Spleen (tissue), 11 donors: ENCODE results near the gene AQR. TPM values are rescaled to one million over a fixed set of nuclear protein-coding genes. Genes with fewer than 3 reads are reported as not detected.
A peak's percentile ranks its signal among the peaks of the same experiment; 100 is the strongest.

Experiments used
- DNase-seq: peaks from one replicate; pipeline ENCODE4 v3.0.0-alpha.2; 2020
- H3K27ac ChIP-seq, 8 donors: fragments of 200-600 bp; sonication (generic) in 7 of 8; 1 replicate in 4 of 8; 2 replicates in 4 of 8; pipeline versions ENCODE4 v1.5.0 to v1.8.0; 2016 to 2021; ENCODE audit warnings: inconsistent platforms in 4 of 8, mild to moderate bottlenecking in 4 of 8, moderate library complexity in 1 of 8
- H3K27me3 ChIP-seq, 7 donors: fragments of 200-600 bp; sonication (generic) in 6 of 7; replicated peaks in 1 of 7; 1 replicate in 4 of 7; 2 replicates in 3 of 7; pipeline versions ENCODE4 v1.5.0 to v1.8.0; 2016 to 2021; ENCODE audit warnings: inconsistent platforms in 3 of 7, mild to moderate bottlenecking in 1 of 7
- H3K36me3 ChIP-seq, 6 donors: fragments of 200-600 bp; sonication (generic) in 5 of 6; 1 replicate in 4 of 6; 2 replicates in 2 of 6; pipeline versions ENCODE4 v1.5.0 to v1.8.0; 2016 to 2021; ENCODE audit warnings: inconsistent platforms in 2 of 6
- H3K4me1 ChIP-seq, 6 donors: fragments of 200-600 bp; sonication (generic) in 5 of 6; 1 replicate in 3 of 6; 2 replicates in 3 of 6; pipeline versions ENCODE4 v1.5.0 to v1.8.0; 2016 to 2021; ENCODE audit warnings: inconsistent platforms in 3 of 6
- H3K4me3 ChIP-seq, 8 donors: fragments of 200-600 bp; sonication (generic) in 7 of 8; 1 replicate in 4 of 8; 2 replicates in 4 of 8; pipeline versions ENCODE4 v1.5.0 to v1.8.0; 2016 to 2021; ENCODE audit warnings: inconsistent platforms in 4 of 8, mild to moderate bottlenecking in 4 of 8, moderate library complexity in 2 of 8
- H3K9me3 ChIP-seq, 8 donors: fragments of 200-600 bp; sonication (generic) in 7 of 8; 1 replicate in 4 of 8; 2 replicates in 4 of 8; pipeline versions ENCODE4 v1.5.0 to v1.8.0; 2016 to 2021; ENCODE audit warnings: inconsistent platforms in 4 of 8
- POLR2A ChIP-seq, 3 donors: fragments of 450-650 bp; IDR thresholded peaks; one replicate each; pipeline ENCODE4 v1.5.1; 2017; ENCODE audit warnings: antibody characterized with exemption in 3 of 3, mild to moderate bottlenecking in 1 of 3
- POLR2AphosphoS5 ChIP-seq, 3 donors: sonication (generic); formaldehyde crosslinking; IDR thresholded peaks; one replicate each; pipeline ENCODE4 v1.5.1; 2017; ENCODE audit warnings: antibody characterized with exemption in 3 of 3
- WGBS, 5 donors: extraction: QIAGEN DNeasy Blood & Tissue Kit in 3 of 5; methylation state at CpG; one replicate each; pipeline versions ENCODE4 v1.1.5 to v1.1.7; 2013 to 2018; 5-methylcytosine and 5-hydroxymethylcytosine counted together
- intact Hi-C: fragments of 100-400 bp; cut with DNase I; formaldehyde crosslinking; loops from one replicate; pipeline ENCODE4 v1.15.0; 2023; ENCODE audit warnings: low total_unique reads
- polyA plus RNA-seq, 3 donors: library from polyadenylated mRNA; stranded (reverse); fragments of 200-250 nt; gene quantifications; one replicate each; pipeline ENCODE4 v1.2.1, GENCODE V29; 2013
- total RNA-seq, 7 donors: library from RNA; depleted of rRNA in 3 of 7; stranded (reverse); fragments of >200 nt in 3 of 7; fragmentation: NEBNext Ultra II Directional in 4 of 7; extraction: Animal tissue kit (Norgen Biotek cat#: 25700) in 4 of 7; gene quantifications; one replicate each; pipeline versions ENCODE4 v1.1.0 to v1.2.1, GENCODE V29; 2016 to 2021
- TF ChIP-seq, protein P1 (sequence below), 11 experiments: fragments of 200-600 bp in 7 of 11; fragments of 450-650 bp in 4 of 11; sonication (generic) in 4 of 11; IDR thresholded peaks in 8 of 11; conservative IDR thresholded peaks in 3 of 11; 1 replicate in 7 of 11; 2 replicates in 4 of 11; pipeline versions ENCODE4 v1.4.0 to v1.8.0; 2016 to 2021; ENCODE audit warnings: antibody characterized with exemption in 11 of 11, inconsistent platforms in 4 of 11, mild to moderate bottlenecking in 1 of 11
- donor health status: healthy with polysubstance abuse.
- donor health status: DM: no; HTN: no; CAD: no; lungs with moderate emphysema.
- donor health status: DM: no; HTN: no; CAD: no.
- donor health status: Bipolar disorder and iron deficiency.
- donor health status: healthy.
- donor health status: DM: no; HTN: no; CAD: no.
- donor health status: DM: yes; HTN: yes; CAD: no.

AQR gene
- total and polyA plus RNA-seq, 10 donors = 10.0 to 38.2 (median 32.7) TPM

DNA sequence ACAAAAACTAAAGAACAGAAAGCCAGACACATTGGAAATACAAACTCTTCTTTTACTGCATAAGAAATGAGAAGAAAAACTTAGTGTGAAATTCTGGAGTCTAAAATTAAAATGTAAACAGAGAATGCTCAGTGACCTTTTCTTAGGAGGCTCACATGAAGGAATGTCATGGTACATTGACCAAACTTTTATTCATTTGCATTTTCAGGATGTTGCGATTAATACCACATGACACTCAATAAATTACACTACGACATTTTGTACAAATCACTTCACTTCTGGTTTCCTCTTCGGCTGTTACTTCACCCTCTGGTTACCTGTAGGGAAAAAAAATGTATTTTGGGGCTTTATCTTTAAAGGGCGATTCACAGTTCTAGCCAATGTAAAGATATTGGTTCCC is 117.8 kb downstream of the AQR start:
- DNase-seq = no peak
- H3K4me1 ChIP-seq = peaks cover 0 to 20% (median 8%) of the 10 kb centered on the region in 6 donors
- no peaks in the 10 kb centered on the region for H3K9me3 ChIP-seq
- no peak for TF ChIP-seq POLR2A (IDR thresholded peaks at IDR 0.05)
- WGBS, 5 donors = 52 to 64% (median 58%) methylated on average over 4 of the region's 4 CpGs
- H3K27ac ChIP-seq = peak overlapping the region in 1 of 8 donors; percentile 1
- intact Hi-C loops = no loop called here
- H3K4me3 ChIP-seq = no peak overlapping the region
- no peaks in the 10 kb centered on the region for H3K27me3 ChIP-seq
- H3K36me3 ChIP-seq = peaks cover 0 to 26% (median 14%) of the 10 kb centered on the region in 6 donors

DNA sequence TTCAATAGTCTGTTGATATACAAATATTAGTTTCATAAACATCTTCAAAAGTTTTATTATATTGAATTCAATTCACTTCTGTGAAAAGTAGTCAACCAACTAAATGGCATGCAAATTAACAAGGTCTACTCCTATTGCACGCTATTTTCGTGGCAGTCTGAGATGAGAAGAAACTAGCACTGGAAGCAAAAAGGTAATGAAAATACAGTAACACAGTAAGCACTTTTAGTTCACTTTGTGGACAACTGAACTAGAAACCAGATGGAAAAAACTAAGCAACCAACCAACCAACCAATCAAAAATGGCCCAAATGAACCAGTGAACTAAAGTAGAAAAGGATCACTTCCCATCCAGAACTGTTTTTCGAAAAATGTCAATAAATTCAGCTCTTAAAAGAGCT is 118.5 kb downstream of the AQR start:
- DNase-seq = no peak
- 81 to 90% (median 85%) methylated on average over 3 of the region's 3 CpGs for WGBS, 5 donors
- H3K27ac ChIP-seq = no peak overlapping the region

DNA sequence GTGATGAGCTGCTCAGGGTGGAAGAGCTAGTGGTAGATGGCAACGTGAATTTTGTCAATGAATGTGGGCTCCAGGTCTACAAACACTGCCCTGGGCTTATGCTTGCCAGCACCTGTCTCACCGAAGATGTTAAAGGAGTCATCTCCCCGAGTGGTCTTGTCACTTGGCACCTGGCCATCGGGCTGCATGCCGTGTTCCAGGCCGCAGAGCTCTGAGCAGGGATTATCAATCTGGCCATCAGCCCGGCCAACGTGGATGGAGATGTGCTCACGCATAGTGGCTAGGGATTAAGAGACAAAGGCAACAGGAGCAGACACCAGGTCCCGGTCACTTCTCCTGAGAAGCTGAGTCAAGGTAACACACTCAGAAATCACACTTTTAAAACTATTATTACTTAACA is 119.4 kb downstream of the AQR start:
- Histone ChIP-seq H3K27me3 (no peaks in the 10 kb centered on the region), H3K36me3 (peaks cover 0 to 10% (median 3%) of the 10 kb centered on the region in 6 donors), H3K4me3 (no peak overlapping the region), H3K9me3 (no peaks in the 10 kb centered on the region), H3K4me1 (peaks cover 0 to 11% (median 0%) of the 10 kb centered on the region in 6 donors), H3K27ac (no peak overlapping the region)
- DNase-seq = no peak
- WGBS, 5 donors = 82 to 94% (median 83%) methylated on average over 10 of the region's 10 CpGs
- TF ChIP-seq POLR2AphosphoS5 (IDR thresholded peaks at IDR 0.05) (peak in 1 of 3 donors; percentile 33), POLR2A (IDR thresholded peaks at IDR 0.05) (no peak)
- TF ChIP-seq, protein P1, sequence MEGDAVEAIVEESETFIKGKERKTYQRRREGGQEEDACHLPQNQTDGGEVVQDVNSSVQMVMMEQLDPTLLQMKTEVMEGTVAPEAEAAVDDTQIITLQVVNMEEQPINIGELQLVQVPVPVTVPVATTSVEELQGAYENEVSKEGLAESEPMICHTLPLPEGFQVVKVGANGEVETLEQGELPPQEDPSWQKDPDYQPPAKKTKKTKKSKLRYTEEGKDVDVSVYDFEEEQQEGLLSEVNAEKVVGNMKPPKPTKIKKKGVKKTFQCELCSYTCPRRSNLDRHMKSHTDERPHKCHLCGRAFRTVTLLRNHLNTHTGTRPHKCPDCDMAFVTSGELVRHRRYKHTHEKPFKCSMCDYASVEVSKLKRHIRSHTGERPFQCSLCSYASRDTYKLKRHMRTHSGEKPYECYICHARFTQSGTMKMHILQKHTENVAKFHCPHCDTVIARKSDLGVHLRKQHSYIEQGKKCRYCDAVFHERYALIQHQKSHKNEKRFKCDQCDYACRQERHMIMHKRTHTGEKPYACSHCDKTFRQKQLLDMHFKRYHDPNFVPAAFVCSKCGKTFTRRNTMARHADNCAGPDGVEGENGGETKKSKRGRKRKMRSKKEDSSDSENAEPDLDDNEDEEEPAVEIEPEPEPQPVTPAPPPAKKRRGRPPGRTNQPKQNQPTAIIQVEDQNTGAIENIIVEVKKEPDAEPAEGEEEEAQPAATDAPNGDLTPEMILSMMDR (IDR thresholded peaks at IDR 0.05 in 8 of 11, conservative IDR thresholded peaks at IDR 0.05 in 3 of 11) = no peak
- intact Hi-C loops = no loop called here

More for the DNA sequence above, 118.5 kb downstream of the AQR start:
- no peaks in the 10 kb centered on the region for H3K27me3 ChIP-seq
- TF ChIP-seq POLR2A (IDR thresholded peaks at IDR 0.05) (no peak), POLR2AphosphoS5 (IDR thresholded peaks at IDR 0.05) (no peak)
- TF ChIP-seq, protein P1 (IDR thresholded peaks at IDR 0.05 in 8 of 11, conservative IDR thresholded peaks at IDR 0.05 in 3 of 11) = no peak
- H3K9me3 ChIP-seq = no peaks in the 10 kb centered on the region
- no peak overlapping the region for H3K4me3 ChIP-seq
- H3K36me3 ChIP-seq = peaks cover 0 to 19% (median 6%) of the 10 kb centered on the region in 6 donors
- intact Hi-C loops = no loop called here
- H3K4me1 ChIP-seq = peaks cover 0 to 20% (median 6%) of the 10 kb centered on the region in 6 donors

DNA sequence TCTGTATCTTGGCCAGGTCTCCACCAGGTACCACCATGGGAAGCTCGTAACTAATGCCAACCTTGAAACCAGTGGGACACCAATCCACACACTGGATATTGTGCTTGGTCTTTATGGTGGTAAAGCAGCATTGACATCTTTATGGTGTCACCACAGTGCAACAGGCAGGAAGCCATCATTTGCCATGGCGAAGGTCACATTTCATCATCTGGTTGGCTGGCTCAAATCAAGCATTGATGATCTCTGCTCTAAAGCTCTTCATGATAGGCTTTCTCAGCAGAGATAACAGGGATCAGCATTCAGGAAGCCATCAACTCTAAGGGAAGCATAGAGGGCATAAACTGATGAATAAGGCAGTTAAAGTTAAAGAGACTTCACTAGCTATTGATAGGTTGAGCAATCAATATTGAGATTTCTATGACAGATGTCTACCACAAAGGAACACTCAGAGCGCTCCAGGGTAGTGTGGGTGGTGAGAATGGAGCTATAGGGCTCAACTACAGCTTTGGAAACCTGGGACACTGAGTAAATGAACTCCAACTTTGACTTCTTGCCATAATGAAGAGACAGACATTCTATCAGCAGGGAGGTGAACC is 120.1 kb downstream of the AQR start:
- intact Hi-C loops = no loop called here

More for the DNA sequence above, 120.1 kb downstream of the AQR start:
- no peaks in the 10 kb centered on the region for H3K27me3 ChIP-seq
- 94 to 96% (median 96%) methylated on average over 3 of the region's 3 CpGs for WGBS, 5 donors
- no peak overlapping the region for H3K27ac ChIP-seq
- peaks cover 0 to 11% (median 0%) of the 10 kb centered on the region in 6 donors for H3K4me1 ChIP-seq
- peaks cover 0 to 3% (median under 1%) of the 10 kb centered on the region in 6 donors for H3K36me3 ChIP-seq
- TF ChIP-seq POLR2AphosphoS5 (IDR thresholded peaks at IDR 0.05) (no peak), POLR2A (IDR thresholded peaks at IDR 0.05) (no peak)
- TF ChIP-seq, protein P1 (IDR thresholded peaks at IDR 0.05 in 8 of 11, conservative IDR thresholded peaks at IDR 0.05 in 3 of 11) = no peak
- no peaks in the 10 kb centered on the region for H3K9me3 ChIP-seq
- H3K4me3 ChIP-seq = no peak overlapping the region
- no peak for DNase-seq
